ENCODE results near the gene XPO6.
"Not testable (repeated sequence)": the region's sequence is repeated elsewhere in the genome, so short reads cannot be mapped to it uniquely, and the experiment has no call there.

Gene XPO6

GRCh38 chr16:28146536-28146935 lies 65.2 kb downstream of the XPO6 start:
- no peak for DNase-seq

DNA sequence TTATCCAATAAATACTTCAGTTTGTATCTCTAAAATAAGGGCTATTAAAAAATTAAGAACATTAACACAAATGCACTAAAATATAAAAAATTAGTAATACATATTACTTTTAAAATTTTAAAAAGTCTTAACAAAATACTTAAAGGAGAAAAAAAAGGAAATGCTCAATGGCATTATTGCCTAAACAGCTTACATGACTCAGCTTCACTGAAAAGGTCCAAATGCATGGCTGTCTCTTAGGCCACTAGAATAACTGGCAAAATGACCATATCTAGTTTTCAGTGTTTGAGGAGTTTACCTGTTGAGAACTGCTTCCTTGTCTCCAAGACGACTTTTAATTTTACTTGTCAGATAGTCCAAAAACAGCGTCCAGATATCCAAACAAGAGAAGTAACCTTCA lies 66.0 kb downstream of the XPO6 start:
- peak; percentile 54 to 70 for DNase-seq

GRCh38 chr16:28140788-28141618 lies 70.8 kb downstream of the XPO6 start:
- peak; percentile 77 to 79 for DNase-seq

DNA sequence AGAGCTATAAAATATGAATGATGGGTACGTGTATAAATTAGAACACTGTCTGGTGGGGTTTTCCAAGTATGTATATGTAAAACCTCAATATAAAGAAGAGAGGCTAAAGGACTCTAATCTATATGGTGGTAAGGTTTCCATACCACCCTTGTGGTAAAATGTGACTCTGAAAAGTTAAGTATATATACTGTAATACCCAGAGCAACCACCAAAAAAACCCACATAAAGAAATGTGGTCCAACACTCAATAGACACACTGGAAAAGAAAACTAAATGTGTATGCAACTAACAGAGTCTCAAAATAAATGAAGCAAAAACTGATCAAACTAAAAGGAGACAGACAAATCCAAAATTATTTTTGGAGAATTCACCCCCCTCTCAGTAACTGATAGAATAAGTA lies 72.2 kb downstream of the XPO6 start:
- DNase-seq, result no peak

DNA sequence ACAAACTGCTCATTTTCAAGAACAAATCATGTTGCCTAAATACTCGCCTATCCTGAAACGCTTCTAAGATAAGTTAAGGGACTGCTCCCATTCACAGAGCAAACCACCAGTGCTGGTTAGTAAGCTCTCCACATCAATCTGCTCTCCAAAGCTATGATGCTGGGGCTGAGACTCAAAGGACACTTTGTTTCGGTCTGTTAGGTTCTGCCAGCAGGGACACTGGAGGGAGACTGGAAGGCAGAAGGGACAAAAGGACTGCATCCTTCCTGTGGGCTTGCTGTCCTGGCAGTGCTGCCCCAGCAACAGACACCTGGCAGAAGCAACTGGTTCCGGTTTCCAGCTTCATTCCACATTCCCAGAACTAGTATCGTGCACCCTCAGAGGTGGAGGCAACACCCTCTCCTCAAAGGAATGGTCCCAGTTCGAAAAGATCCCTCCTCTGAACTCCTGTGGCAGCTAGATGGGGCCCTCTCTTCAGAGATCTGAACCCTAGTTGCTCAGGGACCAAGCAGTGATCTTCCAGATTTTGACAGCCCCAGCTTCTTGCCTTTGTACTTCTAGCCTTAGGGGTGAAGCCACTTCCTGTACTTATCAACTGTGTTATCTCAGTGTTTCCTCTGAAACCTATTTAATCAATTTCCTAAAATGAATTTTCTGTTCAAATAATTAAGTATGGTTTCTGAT lies 74.9 kb downstream of the XPO6 start:
- no peak for DNase-seq

DNA sequence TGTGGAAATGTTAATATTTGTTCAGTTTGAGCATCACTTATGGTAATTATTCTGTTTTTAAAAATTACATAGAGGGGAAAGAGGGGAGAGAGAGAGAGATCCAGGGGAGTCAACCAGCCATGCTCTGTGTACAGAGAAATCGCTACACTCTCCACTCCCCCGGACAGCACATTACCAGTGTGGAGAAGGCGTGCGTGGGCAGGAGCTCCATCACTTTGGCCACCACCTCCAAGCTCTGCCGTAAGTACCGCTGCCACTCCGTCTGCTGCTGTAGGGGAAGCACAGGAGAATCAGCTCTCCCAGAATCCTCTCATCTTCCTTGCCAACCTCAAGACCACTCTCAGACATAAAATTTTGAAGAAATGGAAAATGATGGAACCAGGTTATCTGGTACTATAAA lies 78.1 kb downstream of the XPO6 start:
- DNase-seq, result no peak

GRCh38 chr16:28131743-28132393 lies 79.9 kb downstream of the XPO6 start:
- DNase-seq, result no peak

- DNase-seq, result no peak
Observed at GRCh38 chr16:28131181-28131580, 80.6 kb downstream of the XPO6 start.

DNA sequence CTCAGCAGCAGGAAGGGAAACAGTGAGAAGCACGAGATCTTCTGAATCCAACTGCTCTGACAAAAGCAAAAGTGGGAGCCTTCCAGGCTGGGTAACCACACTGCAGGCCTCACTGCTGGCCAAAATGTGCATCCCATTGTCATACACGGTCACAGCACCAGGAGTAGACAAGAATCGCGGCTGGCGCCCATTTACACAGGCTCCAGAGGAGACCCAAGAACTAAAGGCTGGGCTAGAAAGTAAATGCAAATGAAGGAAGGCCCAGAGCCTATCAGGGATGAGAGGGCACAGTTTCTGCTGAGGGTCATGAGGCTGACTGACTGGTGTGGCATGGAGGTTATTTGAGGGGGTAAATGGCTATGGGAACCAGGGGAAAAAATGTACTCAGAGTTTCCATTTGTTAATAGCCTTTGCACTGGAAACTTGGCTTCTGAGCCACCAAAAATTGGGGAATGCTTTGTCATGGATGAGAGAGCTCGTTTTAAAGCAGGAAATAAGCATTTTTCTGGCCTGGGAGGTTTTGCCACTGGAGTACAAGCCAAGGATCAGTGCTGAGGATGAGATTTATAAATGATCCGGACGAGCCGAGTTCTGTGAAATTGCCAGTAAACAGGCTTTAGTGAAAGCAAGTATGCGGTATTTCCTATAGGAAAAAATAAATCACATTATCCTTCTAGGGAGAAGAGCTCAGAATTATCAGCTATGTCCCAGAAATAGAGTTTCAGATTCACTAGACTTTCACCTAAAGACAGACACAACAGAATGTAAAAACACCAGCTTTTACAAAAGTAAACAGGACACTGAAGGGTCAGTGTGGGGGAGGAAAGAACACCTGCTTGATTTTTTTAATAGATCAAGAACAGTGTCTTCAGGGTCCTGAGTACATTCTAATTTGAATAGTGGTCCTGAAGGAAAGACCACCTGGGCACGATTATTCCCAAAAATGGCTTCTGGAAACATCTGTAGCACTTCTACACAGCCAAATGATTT lies 81.4 kb downstream of the XPO6 start:
- no peak for DNase-seq

GRCh38 chr16:28126684-28127620 lies 84.8 kb downstream of the XPO6 start:
- no peak for DNase-seq

- no peak for DNase-seq
Observed at GRCh38 chr16:28125592-28125991, 86.2 kb downstream of the XPO6 start.

GRCh38 chr16:28121527-28121926 lies 90.2 kb downstream of the XPO6 start:
- DNase-seq, result no peak

DNA sequence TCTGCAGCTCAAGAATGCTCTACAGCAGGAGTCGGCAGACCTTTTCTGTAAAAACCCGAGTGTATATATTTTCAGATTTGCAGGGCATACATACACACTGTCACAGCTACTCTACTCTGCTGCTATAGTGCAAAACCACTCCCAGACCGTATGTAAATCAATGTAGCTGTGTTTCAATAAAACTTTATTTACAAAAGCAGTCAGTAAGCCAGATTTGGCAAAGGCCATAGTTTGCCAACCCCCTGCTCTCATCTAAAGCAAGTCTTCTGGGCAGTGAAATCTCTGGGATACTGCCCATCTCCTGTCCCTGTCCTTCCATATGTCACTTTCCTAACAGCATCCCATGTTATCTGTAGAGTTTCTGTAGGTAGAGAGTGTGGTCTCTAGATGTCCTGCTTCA lies 91.0 kb downstream of the XPO6 start:
- no peak for DNase-seq

GRCh38 chr16:28118637-28119036 lies 93.1 kb downstream of the XPO6 start:
- no peak for DNase-seq

DNA sequence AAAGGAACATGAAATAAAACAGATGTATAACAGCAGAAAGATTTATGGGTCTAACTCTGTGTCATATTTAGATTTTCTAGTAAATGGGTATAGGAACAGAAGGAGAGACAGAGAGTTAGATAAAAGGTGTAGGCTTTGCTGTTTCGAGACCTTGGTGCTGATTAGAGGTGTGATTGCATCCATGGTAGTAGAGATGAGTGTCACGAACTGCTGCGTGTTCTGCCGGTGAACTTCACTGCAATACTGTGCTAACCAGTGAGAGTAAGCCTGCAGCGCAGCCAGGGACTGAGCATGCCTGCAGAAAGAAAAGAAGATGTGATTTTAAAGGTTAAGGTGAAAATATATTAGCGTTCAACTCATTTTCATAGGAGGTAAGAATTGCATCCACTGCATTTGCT lies 94.6 kb downstream of the XPO6 start:
- no peak for DNase-seq

GRCh38 chr16:28115866-28116265 lies 95.9 kb downstream of the XPO6 start:
- DNase-seq, result not testable (repeated sequence)

GRCh38 chr16:28112908-28113307 lies 98.9 kb downstream of the XPO6 start:
- DNase-seq, result no peak

- DNase-seq, result no peak
Observed at GRCh38 chr16:28110977-28111376, 100.8 kb downstream of the XPO6 start.

GRCh38 chr16:28110479-28110878 lies 101.3 kb downstream of the XPO6 start:
- DNase-seq, result peak; percentile 84 to 88

DNA sequence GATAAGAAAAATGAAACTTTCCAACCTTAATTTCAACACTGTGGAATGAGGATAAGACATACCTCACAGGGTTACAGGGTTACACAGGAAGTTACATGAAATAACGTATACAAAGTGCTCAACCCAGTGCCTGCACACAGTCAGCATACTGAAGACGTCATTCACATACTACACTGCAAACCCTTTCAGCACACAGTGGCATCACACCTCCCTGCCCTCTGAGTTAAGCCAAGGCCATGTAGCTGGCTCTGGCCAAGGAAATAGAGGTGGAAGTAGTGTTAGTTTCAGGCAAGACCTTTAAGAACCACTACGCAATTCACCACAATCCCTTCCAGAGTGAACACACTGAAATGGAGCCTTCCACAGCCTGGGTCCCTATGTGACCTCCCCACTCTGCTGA lies 101.7 kb downstream of the XPO6 start:
- peak; percentile 65 to 66 for DNase-seq

- DNase-seq, result peak; percentile 74 to 83
Observed at GRCh38 chr16:28108590-28109247, 103.0 kb downstream of the XPO6 start.

All from inflammatory macrophage (primary cell).